Keratinocyte (primary cell): Measurements from ENCODE around the gene JAKMIP2.

Source experiments
- CTCF ChIP-seq, 3 experiments: IDR thresholded peaks in 1 of 3; conservative IDR thresholded peaks in 1 of 3; optimal IDR thresholded peaks in 1 of 3; 2 replicates in 2 of 3; 3 replicates in 1 of 3; pipeline versions ENCODE3 to v1.5.1; 2011; ENCODE audit warnings: low read length in 3 of 3, mild to moderate bottlenecking in 3 of 3, moderate library complexity in 2 of 3, control low read depth in 1 of 3, inconsistent platforms in 1 of 3; ENCODE audit not compliant: insufficient read depth in 2 of 3; ENCODE audit errors: extremely low read depth in 1 of 3
- EZH2 ChIP-seq: IDR thresholded peaks from one replicate; pipeline ENCODE4 v1.6.1; 2012; ENCODE audit warnings: inconsistent platforms, mild to moderate bottlenecking, low read length, moderate library complexity

- TF ChIP-seq CTCF (optimal IDR thresholded peaks at IDR 0.05 in 1 of 3, IDR thresholded peaks at IDR 0.05 in 1 of 3, conservative IDR thresholded peaks at IDR 0.05 in 1 of 3; ENCODE audit: extremely low read depth in 1 of 3, insufficient read depth in 2 of 3, low read length in 3 of 3) (no peak), EZH2 (no peak)
These were observed 31.2 kb downstream of the JAKMIP2 start for GRCh38 chr5:147751156-147751830.
